Hepatocyte (in vitro differentiated cells): Measurements from ENCODE around the gene ZNF205.

Experiments
- EZH2 ChIP-seq: fragments of 200-600 bp; sonication (generic); IDR thresholded peaks from 2 replicates; pipeline ENCODE4 v1.6.1; 2016; ENCODE audit warnings: antibody characterized with exemption, mild to moderate bottlenecking, borderline replicate concordance
- EZH2phosphoT487 ChIP-seq: fragments of 200-600 bp; sonication (generic); IDR thresholded peaks from one replicate; pipeline ENCODE4 v1.6.1; 2018; ENCODE audit warnings: antibody characterized with exemption, mild to moderate bottlenecking, low read depth, moderate library complexity; ENCODE audit not compliant: unreplicated experiment, severe bottlenecking
- TF ChIP-seq, protein P1 (sequence below): fragments of 200-600 bp; sonication (generic); IDR thresholded peaks from 2 replicates; pipeline ENCODE4 v1.5.1; 2016; ENCODE audit warnings: antibody characterized with exemption, mild to moderate bottlenecking; ENCODE audit not compliant: poor library complexity

DNA sequence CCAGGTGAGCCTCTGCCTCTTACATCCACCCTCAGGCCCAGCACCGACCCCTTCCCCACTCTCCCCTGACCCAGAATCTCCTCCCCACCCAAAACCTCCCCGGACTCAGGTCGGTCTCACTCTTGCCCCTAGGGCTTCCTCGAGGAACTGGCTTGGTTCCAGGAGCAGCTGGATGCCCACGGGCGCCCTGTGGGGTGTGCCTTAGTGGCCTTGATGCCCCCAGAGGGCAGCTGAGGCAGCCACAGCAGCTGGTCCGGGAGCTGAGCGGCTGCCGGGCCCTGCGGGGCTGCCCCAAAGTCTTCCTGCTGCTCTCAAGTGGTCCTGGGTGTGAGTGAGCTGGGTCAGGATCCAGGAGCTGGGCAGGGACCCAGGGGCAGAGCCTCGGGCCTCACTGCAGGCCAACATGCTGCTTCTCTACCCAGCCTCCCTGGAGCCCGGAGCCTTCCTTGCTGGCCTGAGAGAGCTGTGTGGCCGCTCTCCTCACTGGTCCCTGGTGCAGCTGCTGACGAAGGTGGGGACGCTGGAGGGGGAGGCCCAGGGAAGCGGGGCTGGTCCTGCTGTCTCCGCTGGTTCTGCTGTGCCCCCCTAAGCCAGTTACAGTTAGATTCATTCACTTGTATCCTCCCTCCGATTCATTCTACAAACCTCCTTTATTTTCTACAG is 32.1 kb downstream of the ZNF205 start:
- TF ChIP-seq, protein P1, sequence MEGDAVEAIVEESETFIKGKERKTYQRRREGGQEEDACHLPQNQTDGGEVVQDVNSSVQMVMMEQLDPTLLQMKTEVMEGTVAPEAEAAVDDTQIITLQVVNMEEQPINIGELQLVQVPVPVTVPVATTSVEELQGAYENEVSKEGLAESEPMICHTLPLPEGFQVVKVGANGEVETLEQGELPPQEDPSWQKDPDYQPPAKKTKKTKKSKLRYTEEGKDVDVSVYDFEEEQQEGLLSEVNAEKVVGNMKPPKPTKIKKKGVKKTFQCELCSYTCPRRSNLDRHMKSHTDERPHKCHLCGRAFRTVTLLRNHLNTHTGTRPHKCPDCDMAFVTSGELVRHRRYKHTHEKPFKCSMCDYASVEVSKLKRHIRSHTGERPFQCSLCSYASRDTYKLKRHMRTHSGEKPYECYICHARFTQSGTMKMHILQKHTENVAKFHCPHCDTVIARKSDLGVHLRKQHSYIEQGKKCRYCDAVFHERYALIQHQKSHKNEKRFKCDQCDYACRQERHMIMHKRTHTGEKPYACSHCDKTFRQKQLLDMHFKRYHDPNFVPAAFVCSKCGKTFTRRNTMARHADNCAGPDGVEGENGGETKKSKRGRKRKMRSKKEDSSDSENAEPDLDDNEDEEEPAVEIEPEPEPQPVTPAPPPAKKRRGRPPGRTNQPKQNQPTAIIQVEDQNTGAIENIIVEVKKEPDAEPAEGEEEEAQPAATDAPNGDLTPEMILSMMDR: no peak
- no peak for TF ChIP-seq EZH2phosphoT487
- no peak for TF ChIP-seq EZH2
